ENCODE data around the gene ABCF2. TPM values are rescaled to one million over a fixed set of nuclear protein-coding genes. Genes with fewer than 3 reads are reported as not detected.

Gene ABCF2
- polyA plus RNA-seq, 3 donors, result 18.0 to 22.0 (median 21.1) TPM

- TF ChIP-seq CTCF (IDR thresholded peaks at IDR 0.05), result no peak
- WGBS (ENCODE audit: insufficient coverage), result 96% methylated on average over 6 of the region's 9 CpGs
- H3K27ac Mint-ChIP-seq, result no peak overlapping the region
Observed at GRCh38 chr7:151218170-151218569, 8.8 kb downstream of the ABCF2 start.

GRCh38 chr7:151215396-151215795 lies 11.6 kb downstream of the ABCF2 start:
- TF ChIP-seq CTCF (IDR thresholded peaks at IDR 0.05), result no peak
- Histone ChIP-seq H3K27ac (ENCODE audit: low read depth in 1 of 2, low read length in 2 of 2) (no peak overlapping the region), H3K27me3 (ENCODE audit: control insufficient read depth in 2 of 2, insufficient read depth in 2 of 2, low read length in 2 of 2) (no peaks in the 10 kb centered on the region), H3K4me3 (replicated peaks in 1 of 3; ENCODE audit: low read depth in 2 of 3, low read length in 3 of 3) (no peak overlapping the region), H4K20me1 (ENCODE audit: insufficient read depth, low read length) (no peaks in the 10 kb centered on the region), H3K4me1 (ENCODE audit: control insufficient read depth in 1 of 2, insufficient read depth in 2 of 2, low read length in 2 of 2) (no peaks in the 10 kb centered on the region), H2AFZ (ENCODE audit: insufficient read depth, low read depth, low read length, poor library complexity, severe bottlenecking) (no peak overlapping the region), H3K9ac (ENCODE audit: insufficient read depth, low read length, poor library complexity, severe bottlenecking) (no peak overlapping the region), H3K4me2 (replicated peaks; ENCODE audit: extremely low read depth, low read length, poor library complexity, severe bottlenecking) (no peak overlapping the region), H3K9me3 (replicated peaks in 1 of 2; ENCODE audit: control insufficient read depth in 1 of 2, insufficient read depth in 1 of 2, low read length in 2 of 2) (no peaks in the 10 kb centered on the region), H3K79me2 (ENCODE audit: insufficient read depth, low read length) (no peaks in the 10 kb centered on the region), H3K36me3 (replicated peaks in 1 of 2; ENCODE audit: control insufficient read depth in 1 of 2, insufficient read depth in 2 of 2, low read length in 2 of 2) (peaks cover 66 to 85% of the 10 kb centered on the region in 2 donors)
- H3K27ac Mint-ChIP-seq, result no peak overlapping the region
- peaks cover 0 to 1% (median 0%) of the 10 kb centered on the region in 7 donors for H3K9me3 Mint-ChIP-seq
- 100% methylated on average over 2 of the region's 5 CpGs for WGBS (ENCODE audit: insufficient coverage)
- DNase-seq, result no peak
- no peak overlapping the region for H3K4me3 Mint-ChIP-seq
- peaks cover 0 to 3% (median 0%) of the 10 kb centered on the region in 3 donors for H3K27me3 Mint-ChIP-seq (ENCODE audit: low read depth in 3 of 3)
- intact Hi-C loops (cut with micrococcal nuclease), result no loop called here
- no peaks in the 10 kb centered on the region for H3K4me1 Mint-ChIP-seq
- peaks cover 80 to 87% of the 10 kb centered on the region in 2 donors for H3K36me3 Mint-ChIP-seq

More at GRCh38 chr7:151218170-151218569, 8.8 kb downstream of the ABCF2 start:
- Mint-ChIP-seq H3K27me3 (ENCODE audit: low read depth in 3 of 3) (peaks cover 0 to 3% (median 0%) of the 10 kb centered on the region in 3 donors), H3K4me1 (no peaks in the 10 kb centered on the region), H3K9me3 (peaks cover 0 to 2% (median 0%) of the 10 kb centered on the region in 7 donors), H3K36me3 (peaks cover 83 to 96% of the 10 kb centered on the region in 2 donors), H3K4me3 (no peak overlapping the region)
- Histone ChIP-seq H3K4me1 (ENCODE audit: control insufficient read depth in 1 of 2, insufficient read depth in 2 of 2, low read length in 2 of 2) (no peaks in the 10 kb centered on the region), H4K20me1 (ENCODE audit: insufficient read depth, low read length) (no peaks in the 10 kb centered on the region), H3K4me3 (replicated peaks in 1 of 3; ENCODE audit: low read depth in 2 of 3, low read length in 3 of 3) (no peak overlapping the region), H3K27ac (ENCODE audit: low read depth in 1 of 2, low read length in 2 of 2) (no peak overlapping the region), H3K79me2 (ENCODE audit: insufficient read depth, low read length) (no peaks in the 10 kb centered on the region), H3K9me3 (replicated peaks in 1 of 2; ENCODE audit: control insufficient read depth in 1 of 2, insufficient read depth in 1 of 2, low read length in 2 of 2) (no peaks in the 10 kb centered on the region), H3K9ac (ENCODE audit: insufficient read depth, low read length, poor library complexity, severe bottlenecking) (no peak overlapping the region), H2AFZ (ENCODE audit: insufficient read depth, low read depth, low read length, poor library complexity, severe bottlenecking) (no peak overlapping the region), H3K36me3 (replicated peaks in 1 of 2; ENCODE audit: control insufficient read depth in 1 of 2, insufficient read depth in 2 of 2, low read length in 2 of 2) (peaks cover 82 to 100% of the 10 kb centered on the region in 2 donors), H3K27me3 (ENCODE audit: control insufficient read depth in 2 of 2, insufficient read depth in 2 of 2, low read length in 2 of 2) (no peaks in the 10 kb centered on the region), H3K4me2 (replicated peaks; ENCODE audit: extremely low read depth, low read length, poor library complexity, severe bottlenecking) (no peak overlapping the region)
- intact Hi-C loops (cut with micrococcal nuclease), result no loop called here
- no peak for DNase-seq

Data from CD14-positive monocyte (primary cell).